ENCODE results near the gene FERMT3. TPM values are rescaled to one million over a fixed set of nuclear protein-coding genes. Genes with fewer than 3 reads are reported as not detected.

Gene FERMT3
- total RNA-seq, 1 donor from 2014 or later, result 1.4 TPM

- H3K9me3 Mint-ChIP-seq (ENCODE audit: unreplicated experiment), result no peaks in the 10 kb centered on the region
- H3K4me1 Mint-ChIP-seq (ENCODE audit: unreplicated experiment), result peaks cover 39% of the 10 kb centered on the region
- peak; percentile 100 for DNase-seq (ENCODE audit: extremely low spot score, unreplicated experiment)
- peak within 1 kb of the TSS; percentile 91 for H3K4me3 Mint-ChIP-seq (ENCODE audit: unreplicated experiment)
- H3K27me3 Mint-ChIP-seq (ENCODE audit: unreplicated experiment), result no peaks in the 10 kb centered on the region
- H3K27ac Mint-ChIP-seq (ENCODE audit: unreplicated experiment), result peak within 1 kb of the TSS; percentile 96
- H3K36me3 Mint-ChIP-seq (ENCODE audit: unreplicated experiment), result peaks cover 12% of the 10 kb centered on the region
- TF ChIP-seq CTCF (IDR thresholded peaks at IDR 0.05), result no peak
Measured at GRCh38 chr11:64240435-64241240, 34.1 kb downstream of the FERMT3 start, which contains the start of gene FKBP2. Gene FKBP2, plus strand, starts transcription at chr11:64241095. Its CDS starts 1,293 bp downstream, at chr11:64242388.

- no peaks in the 10 kb centered on the region for H3K9me3 Mint-ChIP-seq (ENCODE audit: unreplicated experiment)
- H3K4me1 Mint-ChIP-seq (ENCODE audit: unreplicated experiment), result peaks cover 37% of the 10 kb centered on the region
- no peaks in the 10 kb centered on the region for H3K27me3 Mint-ChIP-seq (ENCODE audit: unreplicated experiment)
- peak overlapping the region; percentile 91 for H3K4me3 Mint-ChIP-seq (ENCODE audit: unreplicated experiment)
- peak overlapping the region; percentile 96 for H3K27ac Mint-ChIP-seq (ENCODE audit: unreplicated experiment)
- no peak for TF ChIP-seq CTCF (IDR thresholded peaks at IDR 0.05)
- peaks cover 12% of the 10 kb centered on the region for H3K36me3 Mint-ChIP-seq (ENCODE audit: unreplicated experiment)
- DNase-seq (ENCODE audit: extremely low spot score, unreplicated experiment), result peak; percentile 100
Measured at GRCh38 chr11:64241241-64241490, 34.6 kb downstream of the FERMT3 start.

- H3K4me3 Mint-ChIP-seq (ENCODE audit: unreplicated experiment), result peak overlapping the region; percentile 91
- H3K36me3 Mint-ChIP-seq (ENCODE audit: unreplicated experiment), result peaks cover 12% of the 10 kb centered on the region
- H3K4me1 Mint-ChIP-seq (ENCODE audit: unreplicated experiment), result peaks cover 37% of the 10 kb centered on the region
- H3K27me3 Mint-ChIP-seq (ENCODE audit: unreplicated experiment), result no peaks in the 10 kb centered on the region
- no peaks in the 10 kb centered on the region for H3K9me3 Mint-ChIP-seq (ENCODE audit: unreplicated experiment)
- TF ChIP-seq CTCF (IDR thresholded peaks at IDR 0.05), result no peak
- H3K27ac Mint-ChIP-seq (ENCODE audit: unreplicated experiment), result peak overlapping the region; percentile 96
- DNase-seq (ENCODE audit: extremely low spot score, unreplicated experiment), result no peak
Measured at GRCh38 chr11:64241491-64242374, 35.2 kb downstream of the FERMT3 start.

- Mint-ChIP-seq H3K4me1 (ENCODE audit: unreplicated experiment) (peaks cover 40% of the 10 kb centered on the region), H3K9me3 (ENCODE audit: unreplicated experiment) (no peaks in the 10 kb centered on the region), H3K4me3 (ENCODE audit: unreplicated experiment) (peak overlapping the region; percentile 53), H3K27ac (ENCODE audit: unreplicated experiment) (peak overlapping the region; percentile 6), H3K27me3 (ENCODE audit: unreplicated experiment) (no peaks in the 10 kb centered on the region), H3K36me3 (ENCODE audit: unreplicated experiment) (peaks cover 12% of the 10 kb centered on the region)
- no peak for DNase-seq (ENCODE audit: extremely low spot score, unreplicated experiment)
- no peak for TF ChIP-seq CTCF (IDR thresholded peaks at IDR 0.05)
Measured at GRCh38 chr11:64243236-64243854, 36.8 kb downstream of the FERMT3 start.

All from osteocyte (in vitro differentiated cells).